ENCODE data around the gene ERC1.

DNA sequence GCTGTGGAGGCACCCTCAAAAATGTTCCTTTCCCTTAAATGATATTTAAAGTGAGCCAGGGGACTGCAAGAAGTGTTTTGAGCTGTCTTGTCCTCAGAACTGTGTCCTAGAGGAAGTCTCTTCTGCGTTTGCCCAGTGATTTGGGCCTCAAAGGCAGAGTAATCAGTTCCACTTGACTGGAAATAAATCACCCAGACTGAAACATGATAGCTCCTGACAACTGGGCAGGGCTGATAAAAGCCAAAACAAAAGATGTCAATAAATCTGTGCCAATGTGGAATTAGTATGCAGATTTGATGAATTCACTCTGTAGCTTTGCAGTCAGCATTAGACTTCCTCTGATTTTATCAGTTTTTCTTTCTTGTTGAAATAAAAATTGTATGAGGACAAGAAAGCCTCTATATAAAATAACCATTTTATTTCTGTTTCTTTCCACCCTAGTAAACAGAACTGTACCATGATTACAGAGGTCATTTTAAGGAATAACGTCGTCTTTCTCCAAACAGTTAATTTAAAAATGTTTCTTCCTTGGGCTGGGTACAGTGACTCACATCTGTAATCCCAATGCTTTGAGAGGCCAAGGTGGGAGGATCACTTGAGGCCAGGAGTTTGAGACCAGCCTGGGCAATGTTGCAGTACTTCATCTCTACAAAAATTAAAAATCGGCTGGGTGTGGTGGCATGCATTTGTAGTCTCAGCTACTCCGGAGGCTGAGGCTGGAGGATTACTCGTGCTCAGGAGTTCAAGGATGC is 180.8 kb downstream of the ERC1 start:
- TF ChIP-seq, protein P1, sequence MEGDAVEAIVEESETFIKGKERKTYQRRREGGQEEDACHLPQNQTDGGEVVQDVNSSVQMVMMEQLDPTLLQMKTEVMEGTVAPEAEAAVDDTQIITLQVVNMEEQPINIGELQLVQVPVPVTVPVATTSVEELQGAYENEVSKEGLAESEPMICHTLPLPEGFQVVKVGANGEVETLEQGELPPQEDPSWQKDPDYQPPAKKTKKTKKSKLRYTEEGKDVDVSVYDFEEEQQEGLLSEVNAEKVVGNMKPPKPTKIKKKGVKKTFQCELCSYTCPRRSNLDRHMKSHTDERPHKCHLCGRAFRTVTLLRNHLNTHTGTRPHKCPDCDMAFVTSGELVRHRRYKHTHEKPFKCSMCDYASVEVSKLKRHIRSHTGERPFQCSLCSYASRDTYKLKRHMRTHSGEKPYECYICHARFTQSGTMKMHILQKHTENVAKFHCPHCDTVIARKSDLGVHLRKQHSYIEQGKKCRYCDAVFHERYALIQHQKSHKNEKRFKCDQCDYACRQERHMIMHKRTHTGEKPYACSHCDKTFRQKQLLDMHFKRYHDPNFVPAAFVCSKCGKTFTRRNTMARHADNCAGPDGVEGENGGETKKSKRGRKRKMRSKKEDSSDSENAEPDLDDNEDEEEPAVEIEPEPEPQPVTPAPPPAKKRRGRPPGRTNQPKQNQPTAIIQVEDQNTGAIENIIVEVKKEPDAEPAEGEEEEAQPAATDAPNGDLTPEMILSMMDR (IDR thresholded peaks at IDR 0.05; ENCODE audit: low read depth, low read length): no peak
- no peak for TF ChIP-seq POLR2A (IDR thresholded peaks at IDR 0.05; ENCODE audit: extremely low read depth, insufficient read length)

Data from NB4 (cell line).